Gastrocnemius medialis (tissue), 4 donors: ENCODE data around the gene PARP11.

Source experiments
- CTCF ChIP-seq, 5 experiments: fragments of 450-650 bp in 3 of 5; fragments of 200-600 bp in 2 of 5; sonication (generic) in 2 of 5; IDR thresholded peaks in 4 of 5; conservative IDR thresholded peaks in 1 of 5; 1 replicate in 4 of 5; 2 replicates in 1 of 5; pipeline ENCODE4 v1.5.1; 2016 to 2019; ENCODE audit warnings: antibody characterized with exemption in 5 of 5, mild to moderate bottlenecking in 3 of 5, moderate library complexity in 3 of 5
- POLR2A ChIP-seq, 2 donors: fragments of 450-650 bp; IDR thresholded peaks; one replicate each; pipeline ENCODE4 v1.6.1; 2017; ENCODE audit warnings: antibody characterized with exemption in 2 of 2, mild to moderate bottlenecking in 2 of 2, moderate library complexity in 2 of 2

GRCh38 chr12:3810540-3810939 lies 62.7 kb downstream of the PARP11 start:
- TF ChIP-seq CTCF (IDR thresholded peaks at IDR 0.05 in 4 of 5, conservative IDR thresholded peaks at IDR 0.05 in 1 of 5) (no peak), POLR2A (IDR thresholded peaks at IDR 0.05) (no peak)
